IMR-90 (cell line): ENCODE data around the gene ZBTB33.

Experiments used
- BHLHE40 ChIP-seq: fragments of 150-350 bp; IDR thresholded peaks from 2 replicates; pipeline ENCODE4 v1.6.1; 2016; ENCODE audit warnings: mild to moderate bottlenecking, low read depth, low read length
- CHD1 ChIP-seq: IDR thresholded peaks from 2 replicates; pipeline ENCODE4 v1.6.1; 2012; ENCODE audit warnings: low read depth, low read length, improper control_type of control experiment
- MAZ ChIP-seq: IDR thresholded peaks from 2 replicates; pipeline ENCODE4 v1.6.1; 2012; ENCODE audit warnings: low read depth, mild to moderate bottlenecking, low read length, improper control_type of control experiment, moderate library complexity, borderline replicate concordance
- NFE2L2 ChIP-seq: fragments of 150-350 bp; IDR thresholded peaks from 2 replicates; pipeline ENCODE4 v1.6.1; 2016; ENCODE audit warnings: low read depth, mild to moderate bottlenecking, low read length
- POLR2A ChIP-seq: IDR thresholded peaks from 2 replicates; pipeline ENCODE4 v1.6.1; 2012; ENCODE audit warnings: mild to moderate bottlenecking, low read depth, low read length
- TF ChIP-seq, protein P1 (sequence below): conservative IDR thresholded peaks from 2 replicates; pipeline ENCODE4 v1.5.1; 2012; ENCODE audit warnings: mild to moderate bottlenecking, low read depth, low read length, improper control_type of control experiment
- TF ChIP-seq, protein P2 (sequence below): fragments of 150-350 bp; IDR thresholded peaks from 2 replicates; pipeline ENCODE4 v1.6.1; 2017; ENCODE audit warnings: mild to moderate bottlenecking, antibody characterized with exemption, low read length, low read depth
- TF ChIP-seq, protein P3 (sequence below): fragments of 150-350 bp; IDR thresholded peaks from 2 replicates; pipeline ENCODE4 v1.6.1; 2016; ENCODE audit warnings: low read depth, mild to moderate bottlenecking, low read length, moderate library complexity, borderline replicate concordance

DNA sequence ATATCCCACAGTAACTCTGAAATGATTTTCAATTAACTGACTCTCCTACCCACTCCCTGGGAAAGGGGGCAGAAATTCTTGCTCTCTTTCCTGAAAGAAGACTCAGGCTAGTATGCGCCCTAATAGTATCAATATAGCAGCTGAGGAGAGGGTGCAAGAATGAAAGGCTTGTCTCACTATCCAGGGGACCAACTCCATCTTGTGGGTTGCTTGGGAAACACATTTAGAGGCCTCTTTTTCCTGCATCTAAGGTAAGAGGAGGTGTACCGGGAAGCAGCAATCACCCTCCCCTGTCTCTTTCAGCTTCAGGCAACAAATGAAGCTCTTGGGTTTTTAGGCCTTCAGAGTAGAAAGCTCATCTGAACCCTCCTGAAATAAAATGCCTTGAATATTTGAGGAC is 49.3 kb downstream of the ZBTB33 start:
- TF ChIP-seq, protein P1, sequence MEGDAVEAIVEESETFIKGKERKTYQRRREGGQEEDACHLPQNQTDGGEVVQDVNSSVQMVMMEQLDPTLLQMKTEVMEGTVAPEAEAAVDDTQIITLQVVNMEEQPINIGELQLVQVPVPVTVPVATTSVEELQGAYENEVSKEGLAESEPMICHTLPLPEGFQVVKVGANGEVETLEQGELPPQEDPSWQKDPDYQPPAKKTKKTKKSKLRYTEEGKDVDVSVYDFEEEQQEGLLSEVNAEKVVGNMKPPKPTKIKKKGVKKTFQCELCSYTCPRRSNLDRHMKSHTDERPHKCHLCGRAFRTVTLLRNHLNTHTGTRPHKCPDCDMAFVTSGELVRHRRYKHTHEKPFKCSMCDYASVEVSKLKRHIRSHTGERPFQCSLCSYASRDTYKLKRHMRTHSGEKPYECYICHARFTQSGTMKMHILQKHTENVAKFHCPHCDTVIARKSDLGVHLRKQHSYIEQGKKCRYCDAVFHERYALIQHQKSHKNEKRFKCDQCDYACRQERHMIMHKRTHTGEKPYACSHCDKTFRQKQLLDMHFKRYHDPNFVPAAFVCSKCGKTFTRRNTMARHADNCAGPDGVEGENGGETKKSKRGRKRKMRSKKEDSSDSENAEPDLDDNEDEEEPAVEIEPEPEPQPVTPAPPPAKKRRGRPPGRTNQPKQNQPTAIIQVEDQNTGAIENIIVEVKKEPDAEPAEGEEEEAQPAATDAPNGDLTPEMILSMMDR, result no peak
- no peak for TF ChIP-seq BHLHE40
- TF ChIP-seq, protein P2, sequence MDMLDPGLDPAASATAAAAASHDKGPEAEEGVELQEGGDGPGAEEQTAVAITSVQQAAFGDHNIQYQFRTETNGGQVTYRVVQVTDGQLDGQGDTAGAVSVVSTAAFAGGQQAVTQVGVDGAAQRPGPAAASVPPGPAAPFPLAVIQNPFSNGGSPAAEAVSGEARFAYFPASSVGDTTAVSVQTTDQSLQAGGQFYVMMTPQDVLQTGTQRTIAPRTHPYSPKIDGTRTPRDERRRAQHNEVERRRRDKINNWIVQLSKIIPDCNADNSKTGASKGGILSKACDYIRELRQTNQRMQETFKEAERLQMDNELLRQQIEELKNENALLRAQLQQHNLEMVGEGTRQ, result no peak
- TF ChIP-seq POLR2A, result no peak
- no peak for TF ChIP-seq NFE2L2
- TF ChIP-seq CHD1, result no peak
- TF ChIP-seq, protein P3, sequence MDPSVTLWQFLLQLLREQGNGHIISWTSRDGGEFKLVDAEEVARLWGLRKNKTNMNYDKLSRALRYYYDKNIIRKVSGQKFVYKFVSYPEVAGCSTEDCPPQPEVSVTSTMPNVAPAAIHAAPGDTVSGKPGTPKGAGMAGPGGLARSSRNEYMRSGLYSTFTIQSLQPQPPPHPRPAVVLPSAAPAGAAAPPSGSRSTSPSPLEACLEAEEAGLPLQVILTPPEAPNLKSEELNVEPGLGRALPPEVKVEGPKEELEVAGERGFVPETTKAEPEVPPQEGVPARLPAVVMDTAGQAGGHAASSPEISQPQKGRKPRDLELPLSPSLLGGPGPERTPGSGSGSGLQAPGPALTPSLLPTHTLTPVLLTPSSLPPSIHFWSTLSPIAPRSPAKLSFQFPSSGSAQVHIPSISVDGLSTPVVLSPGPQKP, result no peak
- no peak for TF ChIP-seq MAZ
